Upper lobe of left lung (tissue), 4 donors: ENCODE measurements around the gene MAFF.

Experiments used
- EP300 ChIP-seq, 4 donors: sonication (generic); formaldehyde crosslinking; IDR thresholded peaks; one replicate each; pipeline ENCODE4 v1.5.1; 2017; ENCODE audit warnings: antibody characterized with exemption in 4 of 4, control low read depth in 2 of 4
- POLR2A ChIP-seq, 4 donors: fragments of 450-650 bp; IDR thresholded peaks; one replicate each; pipeline ENCODE4 v1.5.1; 2016 to 2017; ENCODE audit warnings: antibody characterized with exemption in 4 of 4, mild to moderate bottlenecking in 2 of 4
- POLR2AphosphoS5 ChIP-seq, 2 donors: sonication (generic); formaldehyde crosslinking; IDR thresholded peaks; one replicate each; pipeline ENCODE4 v1.5.1; 2017; ENCODE audit warnings: antibody characterized with exemption in 2 of 2
- TF ChIP-seq, protein P1 (sequence below), 6 experiments: fragments of 450-650 bp in 4 of 6; fragments of 200-600 bp in 2 of 6; sonication (generic) in 2 of 6; IDR thresholded peaks; one replicate each; pipeline ENCODE4 v1.5.1; 2016 to 2019; ENCODE audit warnings: antibody characterized with exemption in 6 of 6

GRCh38 chr22:38175206-38176118, 26.3 kb upstream of the MAFF start:
- TF ChIP-seq, protein P1, sequence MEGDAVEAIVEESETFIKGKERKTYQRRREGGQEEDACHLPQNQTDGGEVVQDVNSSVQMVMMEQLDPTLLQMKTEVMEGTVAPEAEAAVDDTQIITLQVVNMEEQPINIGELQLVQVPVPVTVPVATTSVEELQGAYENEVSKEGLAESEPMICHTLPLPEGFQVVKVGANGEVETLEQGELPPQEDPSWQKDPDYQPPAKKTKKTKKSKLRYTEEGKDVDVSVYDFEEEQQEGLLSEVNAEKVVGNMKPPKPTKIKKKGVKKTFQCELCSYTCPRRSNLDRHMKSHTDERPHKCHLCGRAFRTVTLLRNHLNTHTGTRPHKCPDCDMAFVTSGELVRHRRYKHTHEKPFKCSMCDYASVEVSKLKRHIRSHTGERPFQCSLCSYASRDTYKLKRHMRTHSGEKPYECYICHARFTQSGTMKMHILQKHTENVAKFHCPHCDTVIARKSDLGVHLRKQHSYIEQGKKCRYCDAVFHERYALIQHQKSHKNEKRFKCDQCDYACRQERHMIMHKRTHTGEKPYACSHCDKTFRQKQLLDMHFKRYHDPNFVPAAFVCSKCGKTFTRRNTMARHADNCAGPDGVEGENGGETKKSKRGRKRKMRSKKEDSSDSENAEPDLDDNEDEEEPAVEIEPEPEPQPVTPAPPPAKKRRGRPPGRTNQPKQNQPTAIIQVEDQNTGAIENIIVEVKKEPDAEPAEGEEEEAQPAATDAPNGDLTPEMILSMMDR (IDR thresholded peaks at IDR 0.05), result no peak
- TF ChIP-seq POLR2A (IDR thresholded peaks at IDR 0.05) (no peak), POLR2AphosphoS5 (IDR thresholded peaks at IDR 0.05) (no peak), EP300 (IDR thresholded peaks at IDR 0.05) (no peak)
